Femur (tissue), 1 donor: ENCODE data around the gene E2F4.

ENCODE experiments used
- DNase-seq: peaks from one replicate; pipeline ENCODE4 v3.0.0-alpha.2; 2017

Gene E2F4, protein sequence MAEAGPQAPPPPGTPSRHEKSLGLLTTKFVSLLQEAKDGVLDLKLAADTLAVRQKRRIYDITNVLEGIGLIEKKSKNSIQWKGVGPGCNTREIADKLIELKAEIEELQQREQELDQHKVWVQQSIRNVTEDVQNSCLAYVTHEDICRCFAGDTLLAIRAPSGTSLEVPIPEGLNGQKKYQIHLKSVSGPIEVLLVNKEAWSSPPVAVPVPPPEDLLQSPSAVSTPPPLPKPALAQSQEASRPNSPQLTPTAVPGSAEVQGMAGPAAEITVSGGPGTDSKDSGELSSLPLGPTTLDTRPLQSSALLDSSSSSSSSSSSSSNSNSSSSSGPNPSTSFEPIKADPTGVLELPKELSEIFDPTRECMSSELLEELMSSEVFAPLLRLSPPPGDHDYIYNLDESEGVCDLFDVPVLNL

DNA sequence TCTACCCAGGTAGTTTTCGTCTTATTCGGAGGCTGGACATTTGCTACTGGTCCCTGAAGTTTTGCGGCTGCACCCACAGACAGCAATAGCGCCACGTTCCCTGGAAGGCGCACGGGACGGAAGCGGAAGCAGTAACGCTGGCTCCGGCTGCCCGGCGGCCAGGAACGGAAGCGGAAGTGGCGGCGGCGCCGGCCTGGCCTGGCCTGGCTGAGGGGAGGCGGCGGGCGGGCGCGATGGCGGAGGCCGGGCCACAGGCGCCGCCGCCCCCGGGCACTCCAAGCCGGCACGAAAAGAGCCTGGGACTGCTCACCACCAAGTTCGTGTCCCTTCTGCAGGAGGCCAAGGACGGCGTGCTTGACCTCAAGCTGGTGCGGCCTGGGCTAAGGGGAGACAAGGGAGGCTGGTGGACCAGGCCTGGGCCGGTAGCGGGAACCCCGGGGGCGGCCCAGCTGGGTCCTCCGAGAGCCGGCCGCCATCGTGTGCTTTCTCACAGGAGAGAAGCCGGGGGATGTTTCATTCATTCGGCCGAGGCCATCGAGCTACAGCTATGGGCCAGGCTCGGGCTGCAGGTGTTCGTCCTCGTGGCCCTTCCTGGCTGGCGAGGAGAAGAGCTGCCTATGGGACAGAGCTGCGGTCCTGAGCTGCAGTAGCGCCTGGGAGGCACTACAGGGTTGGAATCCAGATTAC lies at the start of gene E2F4:
TSS of gene E2F4 (plus strand) at position 161 of the 687 bp plus-strand sequence. CDS start at position 234, 73 bp downstream.
- peak; percentile 95 for DNase-seq

DNA sequence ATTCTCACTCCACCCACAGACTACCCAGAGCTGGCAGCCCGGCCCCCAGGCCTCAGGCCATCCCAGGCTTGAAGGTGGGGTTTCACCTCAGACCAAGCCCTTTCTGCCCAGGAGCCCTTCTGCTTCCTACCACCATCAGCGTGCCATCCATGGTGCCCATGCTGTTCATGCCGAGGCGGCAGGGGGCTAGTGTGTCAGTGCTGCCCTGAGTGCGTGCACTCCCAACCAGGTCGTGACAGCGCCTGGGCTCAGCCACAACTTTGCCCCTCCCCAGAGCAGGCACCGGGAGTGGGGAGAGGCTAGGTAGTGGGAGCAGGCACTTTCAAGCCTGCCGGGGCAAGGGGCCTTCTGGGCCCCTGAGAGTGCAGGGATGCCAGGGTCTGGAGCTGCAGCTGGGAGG lies 49.6 kb upstream of the E2F4 start:
- no peak for DNase-seq

DNA sequence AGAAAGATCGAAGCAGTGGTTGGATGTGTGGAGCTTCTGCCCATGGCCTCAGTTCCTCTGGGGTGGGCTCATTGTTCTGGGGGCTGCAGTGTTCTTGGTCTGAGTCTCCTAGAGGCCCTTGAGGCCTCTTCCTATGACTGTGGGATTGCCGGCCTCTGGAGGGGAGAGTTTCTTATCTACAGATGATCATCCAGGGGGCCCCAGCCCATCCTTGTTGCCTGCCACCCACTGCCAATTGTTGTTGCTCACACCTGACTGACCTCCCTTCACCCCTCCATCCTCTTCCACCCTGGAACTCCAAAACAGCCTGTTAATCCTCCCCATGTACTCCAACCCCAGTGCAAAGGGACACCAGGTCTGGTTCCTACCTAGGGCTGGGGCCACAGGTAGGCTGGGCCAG lies 47.0 kb upstream of the E2F4 start:
- DNase-seq: no peak

DNA sequence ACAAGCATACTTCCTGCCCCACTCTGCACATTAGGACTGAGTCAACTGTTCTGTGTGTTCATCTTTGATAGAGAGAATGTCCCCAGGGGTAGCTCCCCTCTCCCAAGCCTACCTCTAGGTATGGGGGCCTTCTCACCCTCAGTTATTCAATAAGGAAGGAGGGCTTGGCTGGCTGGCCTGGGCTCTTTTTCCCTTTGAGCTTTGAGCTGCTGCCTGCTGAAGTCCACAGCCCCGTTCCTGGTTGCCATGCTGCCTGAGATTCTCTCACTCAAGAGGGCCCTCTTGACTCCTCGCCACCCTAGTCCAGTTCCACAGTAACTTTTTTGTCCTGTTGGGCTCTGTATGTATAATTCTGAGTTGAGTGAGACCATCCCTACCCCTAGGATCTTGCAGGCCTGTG lies 46.2 kb upstream of the E2F4 start:
- DNase-seq: no peak

DNA sequence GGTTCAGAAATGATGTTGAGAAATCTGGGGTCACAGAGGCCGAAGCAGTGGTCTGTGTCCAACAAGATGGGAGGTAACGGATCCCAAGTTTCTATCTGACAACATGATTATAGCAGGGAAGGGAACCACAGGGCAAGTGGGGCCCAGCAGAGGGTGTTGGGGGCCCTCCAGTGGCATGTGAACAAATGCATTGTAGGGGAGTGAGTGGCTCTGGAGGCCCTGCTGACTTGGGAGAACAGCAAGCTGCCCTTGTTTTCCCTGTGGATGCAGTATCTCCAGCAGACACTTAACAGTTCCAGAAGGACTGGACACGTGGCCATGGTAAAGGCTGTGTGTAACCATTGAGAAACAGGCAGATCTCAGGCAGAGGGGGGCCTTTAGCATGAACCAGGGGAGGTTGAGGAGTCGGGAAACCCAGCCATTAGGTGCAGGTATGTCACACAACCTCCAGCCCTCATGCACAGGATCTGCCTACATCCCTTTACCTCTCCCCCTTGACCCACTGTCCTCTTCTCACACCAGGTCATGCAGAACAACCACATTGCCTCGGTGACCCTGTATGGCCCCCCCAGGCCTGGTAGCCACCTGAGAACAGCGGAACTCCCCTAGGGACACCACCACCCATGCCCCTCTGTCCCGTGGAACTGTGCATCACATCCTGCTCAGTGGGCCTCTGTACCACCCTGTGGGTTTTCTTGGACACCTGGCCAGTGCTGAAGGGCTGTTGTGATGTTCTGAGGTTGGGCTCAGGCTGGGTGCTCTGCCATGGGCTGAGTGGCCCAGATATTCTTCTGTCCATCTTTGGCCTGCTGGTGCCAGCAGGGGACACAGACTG lies 45.2 kb upstream of the E2F4 start:
- no peak for DNase-seq

DNA sequence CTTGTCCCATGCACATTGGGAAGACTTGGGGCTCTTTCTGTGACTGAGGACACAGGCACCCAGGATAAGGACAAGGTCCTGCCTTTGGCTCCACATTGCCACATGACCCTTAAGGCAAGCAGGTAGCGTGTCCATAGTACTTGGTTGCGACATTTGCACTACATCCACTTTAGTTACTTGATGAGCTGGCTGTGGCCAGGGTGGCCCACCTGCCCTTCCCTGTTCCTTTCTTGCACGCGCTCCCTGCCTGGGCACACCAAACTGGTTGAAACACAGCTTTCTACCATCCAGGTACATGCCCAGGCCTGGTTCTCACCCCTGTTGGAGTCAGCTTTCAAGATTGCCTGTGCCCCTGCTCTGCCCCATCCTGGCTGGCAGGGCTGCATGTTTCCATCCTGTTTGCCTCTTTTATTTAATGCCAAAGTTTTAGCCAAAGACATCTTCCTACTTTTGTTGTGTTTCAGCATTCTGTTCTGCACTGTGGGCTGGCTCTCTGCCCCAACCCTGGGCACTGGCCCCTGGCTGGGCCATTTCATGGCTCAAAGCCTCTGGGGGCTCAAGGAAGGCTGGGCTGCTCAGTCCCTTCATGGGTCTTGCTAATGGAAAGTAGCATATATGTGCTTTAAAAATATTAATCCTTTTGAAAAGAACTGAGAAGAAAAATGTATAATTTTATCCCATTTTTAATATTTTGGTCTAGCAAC lies 44.4 kb upstream of the E2F4 start:
- no peak for DNase-seq

DNA sequence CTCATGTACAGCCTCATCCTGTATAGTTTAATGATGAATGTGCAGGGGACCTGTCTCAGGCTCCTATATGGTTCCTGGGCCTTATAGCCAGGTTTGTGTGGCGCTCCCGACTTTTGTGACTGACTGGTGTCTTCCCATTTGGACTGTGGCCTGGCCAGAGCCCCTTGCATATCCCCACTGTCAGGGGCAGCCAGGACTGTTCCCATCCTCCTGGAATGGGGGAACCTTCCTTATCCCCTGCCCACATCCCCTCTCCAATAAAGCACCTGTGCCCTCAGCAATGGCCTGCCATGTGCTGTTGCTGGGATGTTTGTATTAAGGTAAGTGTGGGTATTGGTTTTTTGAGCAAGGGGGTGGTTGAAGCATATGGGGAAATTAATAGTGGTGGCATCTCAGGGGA lies 43.7 kb upstream of the E2F4 start:
- no peak for DNase-seq

DNA sequence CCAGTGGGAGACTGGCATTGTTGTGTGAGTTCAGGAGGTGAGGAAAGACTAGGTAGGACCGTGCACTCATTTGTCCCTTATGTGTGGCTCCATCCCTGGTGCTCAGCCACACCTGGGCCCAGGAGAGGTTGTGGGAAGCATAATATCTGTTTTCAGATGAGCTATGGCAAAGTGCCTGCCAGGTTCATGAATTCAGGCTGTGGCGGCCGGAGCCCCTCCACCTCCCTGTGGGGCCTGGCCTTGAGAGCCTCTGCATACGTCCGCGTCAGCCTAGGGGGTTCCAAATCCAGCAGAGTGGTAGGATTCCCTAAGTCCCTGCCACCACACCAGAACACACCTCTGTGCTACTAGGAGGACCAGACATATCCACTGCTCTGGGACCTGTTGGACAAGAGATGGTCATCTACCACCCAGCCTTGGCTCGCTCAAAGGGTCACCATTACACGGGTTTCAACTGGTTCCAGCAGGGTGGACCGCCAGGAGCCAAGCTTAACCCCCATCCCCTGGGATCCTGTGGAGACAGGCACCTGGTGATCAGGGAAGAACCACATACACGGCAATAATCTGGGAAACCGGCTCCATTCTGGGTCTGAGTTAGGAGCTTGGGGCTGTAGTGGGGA lies 43.2 kb upstream of the E2F4 start:
- DNase-seq: no peak

DNA sequence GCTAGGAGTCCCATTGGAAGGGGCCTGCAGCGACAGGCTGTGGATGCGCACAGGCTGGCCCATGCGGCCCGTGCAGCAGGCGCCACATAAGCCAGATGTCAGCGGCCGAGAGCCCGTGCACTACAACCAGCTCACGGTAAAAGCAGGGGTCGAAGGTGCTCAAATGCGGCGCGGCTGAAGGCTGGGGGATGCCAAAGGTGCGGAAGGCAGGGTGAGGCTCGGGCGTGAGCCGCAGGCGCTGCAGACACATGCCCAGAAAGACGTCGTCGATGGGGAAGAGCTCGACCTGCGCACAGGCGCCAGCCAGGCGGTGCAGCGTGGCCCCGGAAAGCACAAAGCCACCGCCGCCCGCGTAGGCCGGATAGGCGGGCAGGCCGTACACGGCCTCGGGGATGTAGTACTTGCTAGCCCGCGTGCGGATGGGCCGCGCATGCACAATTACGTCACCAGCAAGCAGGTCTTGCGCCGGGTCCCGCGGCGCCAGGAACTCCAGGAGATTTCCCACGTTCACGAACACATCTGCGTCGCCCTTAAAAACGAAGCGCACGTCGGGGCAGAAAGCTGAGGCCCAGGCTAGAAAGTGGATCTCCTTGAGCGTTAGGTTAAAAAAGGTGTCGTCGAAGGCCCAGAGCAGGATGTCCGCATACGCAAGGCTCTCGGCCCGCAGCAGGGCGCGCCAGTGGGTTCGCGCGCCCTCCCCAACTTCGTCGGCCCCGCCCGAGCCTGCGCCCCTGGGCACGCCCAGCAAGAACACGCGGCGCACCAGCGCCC lies 42.5 kb upstream of the E2F4 start:
- DNase-seq: peak; percentile 36

DNA sequence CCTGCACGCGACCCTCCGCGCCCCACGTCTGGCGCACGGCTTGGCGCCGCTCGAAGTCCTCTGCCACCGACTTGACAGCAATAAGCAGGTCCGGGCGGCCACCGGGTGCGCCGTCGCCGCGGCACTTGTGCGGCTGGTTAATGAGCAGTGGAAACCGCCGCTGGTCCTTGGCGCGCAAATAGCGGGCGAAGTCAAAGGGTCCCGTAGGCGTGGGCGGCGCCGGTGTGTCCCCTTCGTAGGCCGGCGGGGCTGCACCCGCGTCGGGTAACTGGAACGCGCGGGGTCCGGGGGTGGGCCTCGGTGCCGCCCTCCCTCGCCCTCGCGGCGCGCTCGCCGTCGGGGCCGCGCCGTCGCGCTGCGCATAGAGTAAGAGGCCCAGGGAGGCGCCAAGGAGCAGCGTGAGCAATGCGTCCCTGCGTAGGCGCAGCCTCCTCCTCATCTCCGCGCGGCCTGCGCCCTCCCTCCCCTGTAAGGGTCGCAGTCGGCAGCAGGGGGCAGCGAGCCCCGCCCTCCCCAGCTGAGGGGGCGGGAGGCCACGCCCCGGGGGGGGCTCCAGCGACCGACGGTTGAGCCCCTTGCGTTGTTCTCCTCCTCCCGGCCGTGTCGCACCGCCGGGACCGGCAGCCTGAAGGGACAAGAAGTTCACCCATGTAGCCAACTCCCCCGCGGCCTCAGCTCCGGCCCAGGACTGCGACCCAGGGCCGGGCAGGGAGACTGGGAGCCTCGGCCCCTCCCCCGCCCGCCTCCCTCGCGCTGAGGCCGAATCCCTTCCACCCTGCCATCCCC lies 41.7 kb upstream of the E2F4 start:
- DNase-seq: peak; percentile 87

DNA sequence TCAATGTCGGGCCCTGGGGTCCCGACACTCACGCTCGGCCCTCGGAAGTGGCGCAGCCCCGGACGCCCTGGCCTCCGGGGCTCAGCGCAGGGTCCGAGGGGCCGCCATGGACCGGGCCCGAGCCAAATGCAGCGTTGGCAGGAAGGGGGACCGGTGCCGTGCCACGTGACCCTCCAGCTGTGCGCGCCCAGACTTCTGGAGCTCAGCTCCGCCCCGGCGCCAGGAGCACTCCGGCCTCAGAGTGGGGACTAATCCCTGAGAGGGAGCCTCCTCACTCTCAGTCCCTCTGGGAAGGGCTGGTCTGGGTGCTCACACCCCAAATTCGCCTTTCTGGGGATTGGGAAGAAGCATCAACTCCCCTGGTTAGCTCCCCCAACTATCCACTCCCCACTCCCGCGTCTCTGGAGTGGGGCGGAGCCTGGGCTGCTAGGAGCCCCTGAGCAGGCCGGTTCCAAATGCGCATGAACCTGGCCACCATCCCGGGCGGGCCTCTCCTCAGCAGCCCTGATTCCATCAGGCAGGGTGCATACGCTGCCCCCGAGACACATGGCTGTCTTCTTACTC lies 41.0 kb upstream of the E2F4 start, which contains the start of gene B3GNT9:
TSS of gene B3GNT9 (minus strand) at position 166 of the 564 bp plus-strand sequence. CDS start 513 bp downstream, outside the sequence.
- peak; percentile 92 for DNase-seq

DNA sequence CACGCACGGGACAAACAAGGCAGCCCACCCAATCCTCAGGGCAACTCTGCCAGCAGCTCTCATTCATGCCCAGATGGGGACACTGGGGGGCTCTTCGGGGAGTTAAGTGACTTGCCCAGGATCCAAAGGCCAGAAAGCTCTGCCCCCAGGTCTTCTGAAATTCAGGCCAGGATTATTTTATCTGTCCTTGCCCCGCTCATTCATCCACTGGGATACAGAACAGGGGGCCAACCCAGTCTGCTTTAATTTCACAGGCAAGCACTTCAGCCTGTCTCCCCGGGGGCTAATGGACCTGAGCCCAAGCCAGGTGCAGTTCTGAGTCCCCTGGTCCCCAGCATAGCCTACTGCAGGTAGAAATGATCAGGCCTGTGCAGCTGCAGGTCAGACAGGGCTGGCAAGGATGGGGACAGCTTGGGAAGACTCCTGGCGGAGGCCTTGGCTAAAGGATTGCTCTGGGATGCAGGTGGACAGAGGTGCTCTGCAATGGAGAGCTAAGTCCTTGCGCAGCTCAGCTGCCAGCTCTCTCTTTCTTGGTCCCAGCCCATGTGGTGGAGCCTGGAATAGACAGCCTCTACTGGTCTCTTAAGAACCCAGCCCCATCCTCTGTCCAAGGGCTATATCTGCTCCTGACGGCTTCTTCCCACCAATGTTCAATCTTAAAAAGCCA lies 40.4 kb upstream of the E2F4 start:
- DNase-seq: peak; percentile 34

DNA sequence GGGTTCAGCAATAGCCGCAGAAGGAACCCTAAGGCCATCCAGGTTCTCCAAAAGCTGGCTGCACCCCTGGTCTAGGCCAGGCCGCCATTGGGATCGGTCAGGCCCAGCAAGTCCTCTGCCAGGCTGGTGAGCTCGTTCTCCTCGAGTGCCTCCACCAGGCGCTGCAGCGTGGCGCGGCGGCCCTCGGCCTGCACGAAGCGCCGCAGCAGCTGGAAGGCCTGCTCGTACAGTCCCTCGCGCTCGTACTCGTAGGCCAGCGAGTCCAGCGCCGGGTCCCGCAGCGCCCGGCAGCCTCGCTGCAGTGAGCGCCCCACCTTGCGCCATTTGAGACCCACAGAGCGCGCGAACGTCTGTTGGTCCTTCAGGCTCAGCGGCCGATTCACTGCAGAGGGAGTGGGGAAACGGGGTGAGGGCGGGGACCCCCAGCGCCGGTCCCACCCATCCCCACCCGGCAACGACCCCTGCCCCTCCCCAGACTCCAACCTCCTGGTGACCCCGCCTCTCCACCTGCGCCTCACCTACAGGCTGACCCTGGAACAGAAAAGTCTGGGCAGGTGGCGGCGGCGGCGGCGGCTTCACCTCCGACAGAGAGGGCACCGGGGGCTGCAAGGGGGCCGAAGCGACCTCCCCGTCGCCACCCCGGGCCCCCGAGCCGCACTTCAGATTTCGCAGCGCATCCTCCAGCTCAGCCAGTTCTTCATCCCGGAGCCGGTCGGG lies 37.2 kb upstream of the E2F4 start:
- DNase-seq: no peak

DNA sequence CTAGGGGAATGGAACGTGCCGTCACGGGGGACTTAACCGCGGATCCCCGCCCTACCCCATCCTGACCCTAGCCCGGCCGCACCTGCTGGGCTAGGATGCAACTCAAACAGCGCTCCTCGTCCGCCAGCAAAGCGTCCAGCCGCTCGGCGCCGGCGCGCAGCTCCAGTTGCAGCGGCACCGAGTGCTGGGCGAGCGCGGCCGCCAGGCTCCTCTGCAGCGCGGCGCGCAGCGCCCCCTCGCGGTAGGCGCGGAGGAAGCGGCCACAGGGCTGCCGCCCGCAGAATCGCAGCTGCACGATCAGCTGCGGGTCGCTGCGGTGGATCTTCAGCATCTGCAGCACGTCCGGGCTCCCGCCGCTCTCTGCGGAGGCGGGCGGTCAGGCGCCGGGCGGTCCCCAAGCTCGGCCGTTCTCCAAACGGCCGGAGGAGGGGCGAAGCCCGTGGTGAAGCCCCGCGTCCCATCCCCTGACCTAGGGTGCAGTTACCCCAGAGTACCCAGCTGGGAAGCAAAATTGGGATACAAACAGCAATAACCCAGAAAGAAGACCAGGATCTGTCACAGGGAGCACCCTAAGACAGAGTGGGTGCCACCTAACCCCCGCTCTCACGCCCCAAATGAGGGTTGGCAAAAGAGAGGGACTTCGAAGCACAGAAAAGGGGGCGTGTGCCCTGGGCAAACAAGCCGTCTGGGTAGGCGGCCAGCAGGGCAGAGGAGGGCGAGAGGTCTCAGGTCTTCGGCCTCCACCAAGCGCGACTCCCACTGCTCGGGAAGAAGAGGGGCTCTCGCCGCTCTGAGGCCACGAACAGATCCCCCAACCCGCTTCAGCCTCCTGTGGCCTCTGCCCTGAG lies 36.4 kb upstream of the E2F4 start:
- peak; percentile 85 for DNase-seq

DNA sequence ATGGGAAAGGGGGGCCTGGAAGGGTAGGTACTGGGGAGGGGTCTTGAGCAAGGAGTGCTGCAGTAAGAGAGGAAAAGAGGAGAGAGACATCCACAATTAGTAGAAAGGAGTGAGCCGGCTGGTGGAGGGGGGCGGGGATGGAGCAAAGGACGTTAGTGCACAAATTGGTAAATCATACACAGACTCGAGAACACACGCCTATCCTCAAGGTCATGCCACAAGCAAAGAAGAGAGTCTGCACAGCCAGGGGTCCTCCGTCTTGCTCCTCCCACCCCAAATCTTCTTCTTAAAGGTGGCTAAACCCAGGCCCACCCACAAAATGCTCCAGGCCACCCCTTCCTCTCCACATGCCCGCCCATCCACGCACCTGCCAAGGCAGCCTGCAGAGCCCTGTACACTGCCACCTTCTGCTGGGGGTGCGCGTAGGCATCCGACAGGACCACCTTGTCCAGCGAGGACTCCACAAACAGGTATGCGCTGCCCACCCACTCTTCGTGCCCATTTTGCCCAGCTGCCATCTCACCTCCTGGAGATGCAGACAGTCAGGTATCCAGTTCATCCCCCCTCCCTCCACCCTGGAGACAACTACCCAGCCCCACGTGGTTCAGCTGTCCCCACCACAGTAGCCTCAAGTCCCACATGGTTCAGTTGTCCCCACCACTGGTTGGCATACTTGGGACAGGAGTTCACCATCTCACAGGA lies 35.7 kb upstream of the E2F4 start:
- no peak for DNase-seq

DNA sequence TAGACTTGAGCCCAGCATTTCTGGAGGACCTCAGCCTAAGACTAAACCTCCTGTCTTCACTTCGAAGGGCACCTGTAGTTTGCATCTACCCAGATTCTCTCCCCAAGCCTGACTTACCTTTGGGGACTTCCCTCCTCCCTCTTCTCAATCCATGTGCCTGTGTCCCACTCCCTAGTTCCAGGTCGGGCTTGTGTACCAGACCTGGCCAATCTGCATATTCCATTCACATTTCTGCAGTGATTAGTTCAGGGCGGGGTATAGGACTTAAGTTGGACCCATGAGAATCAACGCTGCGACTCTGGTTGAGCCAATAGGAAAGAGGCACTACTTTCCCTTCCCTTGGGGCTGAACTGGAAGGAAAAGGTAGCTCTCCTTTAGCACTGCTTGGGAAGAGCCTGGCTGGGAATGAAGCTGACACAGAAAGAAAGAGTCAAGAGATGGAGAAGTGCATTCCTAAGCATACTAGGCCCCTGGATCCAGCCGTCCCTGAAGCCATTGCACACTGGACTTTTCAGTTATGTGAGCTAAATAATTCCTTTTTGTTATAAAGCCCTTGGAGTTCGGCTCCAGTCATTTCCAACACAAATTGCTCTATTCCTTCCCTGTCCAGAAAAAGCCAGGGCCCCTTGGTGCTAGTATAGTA lies 34.7 kb upstream of the E2F4 start:
- DNase-seq: no peak
